Right cardiac atrium (tissue), 5 donors: Measurements from ENCODE around the gene IFNK. TPM values are rescaled to one million over a fixed set of nuclear protein-coding genes. Genes with fewer than 3 reads are reported as not detected.

ENCODE experiments used
- ATAC-seq, 2 donors: fragments of 200-7000 bp; cut with Tn5 transposase; one replicate each; pipeline versions ENCODE4 v1.8.0 to v1.9.1; 2020; ENCODE audit warnings: moderate library complexity in 2 of 2, mild to moderate bottlenecking in 1 of 2
- DNase-seq, 3 donors: peaks; one replicate each; pipeline ENCODE4 v3.0.0-alpha.2; 2020
- H3K27ac ChIP-seq: one replicate; pipeline ENCODE4 v1.5.1; 2013; ENCODE audit warnings: mild to moderate bottlenecking, low read length, control low read depth, moderate library complexity
- H3K27me3 ChIP-seq: one replicate; pipeline ENCODE4 v1.6.1; 2013; ENCODE audit not compliant: control insufficient read depth, insufficient read depth
- H3K4me1 ChIP-seq: one replicate; pipeline ENCODE4 v1.6.1; 2013; ENCODE audit warnings: low read length; ENCODE audit not compliant: control insufficient read depth, insufficient read depth
- H3K4me3 ChIP-seq: one replicate; pipeline ENCODE4 v1.5.1; 2013; ENCODE audit warnings: low read length, control low read depth
- H3K9me3 ChIP-seq: one replicate; pipeline ENCODE4 v1.6.1; 2013; ENCODE audit warnings: low read length; ENCODE audit not compliant: control insufficient read depth
- WGBS: extraction: QIAGEN DNeasy Blood & Tissue Kit; methylation state at CpG from one replicate; pipeline ENCODE4 v1.1.7; 2013; 5-methylcytosine and 5-hydroxymethylcytosine counted together
- intact Hi-C, 4 donors: fragments of 100-400 bp; cut with DNase I; formaldehyde crosslinking; loops; one replicate each; pipeline versions ENCODE4 v1.11.0 to v1.14.0; 2022 to 2023
- polyA plus RNA-seq: library from polyadenylated mRNA; stranded (reverse); fragments of 200-250 nt; gene quantifications from one replicate; pipeline ENCODE4 v1.2.3, GENCODE V29; 2013
- total RNA-seq, 4 donors: library from RNA; stranded (reverse); fragmentation: NEBNext Ultra II Directional; extraction: Animal tissue kit (Norgen Biotek cat#: 25700); gene quantifications; one replicate each; pipeline ENCODE4 v1.2.1, GENCODE V29; 2021
- donor health status: healthy with polysubstance abuse.
- donor health status: DM: no; HTN: yes; CAD: no.
- donor health status: DM: no; HTN: no; CAD: no.
- donor health status: DM: no; HTN: yes; CAD: no; lungs with severe emphysema.
- donor health status: DM: yes; HTN: yes; CAD: no.

The IFNK gene
- total and polyA plus RNA-seq, 5 donors, result not detected

DNA sequence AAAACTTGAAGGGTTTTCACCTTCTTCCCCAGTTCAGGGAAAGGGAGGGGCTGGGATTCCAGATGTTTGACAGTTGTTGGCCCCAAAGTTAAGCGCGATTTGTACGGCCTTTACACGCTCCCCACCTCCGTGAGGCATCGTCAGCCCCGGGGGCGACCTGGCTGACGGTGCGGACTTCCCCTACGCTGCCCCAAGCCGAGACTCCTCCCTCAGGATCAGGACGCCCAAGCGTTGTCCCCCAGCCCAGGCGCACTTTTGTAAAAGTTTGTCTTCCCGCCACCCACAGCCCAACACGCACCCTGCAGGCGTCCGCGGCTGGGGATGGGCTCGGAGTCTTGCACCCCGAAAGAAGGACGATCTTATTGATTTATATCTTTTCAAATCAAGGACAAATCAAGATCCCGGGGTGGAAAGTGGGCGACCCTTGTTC lies 4.8 kb downstream of the IFNK start:
- peak; percentile 72 to 77 for ATAC-seq
- peak overlapping the region; percentile 71 for H3K4me3 ChIP-seq
- H3K27ac ChIP-seq, result no peak overlapping the region
- under 1% methylated on average over 25 of the region's 25 CpGs for WGBS
- H3K9me3 ChIP-seq, result no peaks in the 10 kb centered on the region
- intact Hi-C loops, result loop anchor here in 3 of 4 donors (5.0 to 10.0 kb wide), 2 partner anchors 194 to 197 kb away; no protein-coding TSS in a partner anchor
- no peaks in the 10 kb centered on the region for H3K27me3 ChIP-seq
- DNase-seq, result peak; percentile 41 to 77 (median 75)
- peaks cover 2% of the 10 kb centered on the region for H3K4me1 ChIP-seq

DNA sequence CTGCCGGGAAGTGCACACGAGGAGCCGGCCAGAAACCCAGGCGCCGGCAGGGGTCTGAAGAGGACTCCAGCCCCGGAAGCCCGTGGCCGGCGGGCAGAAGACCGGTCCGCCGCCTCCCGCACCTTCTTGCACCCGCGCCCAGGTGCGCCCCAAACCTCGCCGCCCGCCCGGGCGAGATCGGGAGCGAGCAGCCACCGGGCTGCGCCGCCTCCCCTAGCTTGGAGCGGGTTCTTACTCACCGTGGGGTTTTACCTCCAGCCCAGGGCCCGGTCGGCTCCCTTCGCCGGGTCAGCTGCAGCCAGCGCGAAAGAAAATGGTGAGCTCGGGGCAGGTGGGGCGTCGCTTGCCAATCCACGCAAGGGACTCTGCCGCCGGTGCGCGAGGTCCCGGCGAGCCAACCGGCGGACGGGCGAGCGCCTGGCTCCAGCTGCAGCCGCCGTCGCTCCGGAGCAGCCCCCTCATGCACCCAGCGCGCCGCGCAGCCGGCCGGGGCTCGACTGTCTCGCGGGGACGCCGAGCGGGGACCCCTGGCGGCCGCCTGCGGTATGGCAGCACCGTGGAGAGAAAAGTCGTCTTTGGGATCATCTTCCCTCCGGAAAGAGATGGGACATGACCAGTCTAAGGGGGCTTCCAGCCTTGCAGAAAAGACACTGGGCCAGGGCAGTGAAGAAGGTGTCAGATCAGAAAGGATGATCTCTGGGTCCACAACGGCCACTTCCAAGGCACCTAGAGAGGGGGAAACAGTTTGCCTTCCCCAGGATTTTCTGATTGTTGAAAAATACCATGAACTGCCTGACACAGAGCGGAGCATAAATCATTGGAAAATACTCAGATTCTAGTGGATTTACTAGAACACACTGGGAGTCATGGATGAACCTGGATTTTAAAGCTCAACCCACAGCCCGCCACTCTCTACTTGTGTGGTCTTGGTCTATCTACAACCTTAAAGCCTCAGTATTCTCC lies 5.5 kb downstream of the IFNK start, which contains the start of gene MOB3B:
Gene MOB3B (minus strand): TSS at position 499 of the 963 bp plus-strand sequence. CDS start 74,264 bp downstream, outside the sequence.
- ATAC-seq (peak; percentile 90 to 91), DNase-seq (peak; percentile 84 to 95 (median 94))
- Histone ChIP-seq H3K9me3 (no peaks in the 10 kb centered on the region), H3K27me3 (no peaks in the 10 kb centered on the region), H3K4me1 (peaks cover 2% of the 10 kb centered on the region), H3K4me3 (peak within 1 kb of the TSS; percentile 71), H3K27ac (no peak within 1 kb of the TSS)
- intact Hi-C loops, result loop anchor here (5.0 to 10.0 kb wide), 2 partner anchors 195 to 197 kb away; no protein-coding TSS in a partner anchor
- 3% methylated on average over 74 of the region's 74 CpGs for WGBS

DNA sequence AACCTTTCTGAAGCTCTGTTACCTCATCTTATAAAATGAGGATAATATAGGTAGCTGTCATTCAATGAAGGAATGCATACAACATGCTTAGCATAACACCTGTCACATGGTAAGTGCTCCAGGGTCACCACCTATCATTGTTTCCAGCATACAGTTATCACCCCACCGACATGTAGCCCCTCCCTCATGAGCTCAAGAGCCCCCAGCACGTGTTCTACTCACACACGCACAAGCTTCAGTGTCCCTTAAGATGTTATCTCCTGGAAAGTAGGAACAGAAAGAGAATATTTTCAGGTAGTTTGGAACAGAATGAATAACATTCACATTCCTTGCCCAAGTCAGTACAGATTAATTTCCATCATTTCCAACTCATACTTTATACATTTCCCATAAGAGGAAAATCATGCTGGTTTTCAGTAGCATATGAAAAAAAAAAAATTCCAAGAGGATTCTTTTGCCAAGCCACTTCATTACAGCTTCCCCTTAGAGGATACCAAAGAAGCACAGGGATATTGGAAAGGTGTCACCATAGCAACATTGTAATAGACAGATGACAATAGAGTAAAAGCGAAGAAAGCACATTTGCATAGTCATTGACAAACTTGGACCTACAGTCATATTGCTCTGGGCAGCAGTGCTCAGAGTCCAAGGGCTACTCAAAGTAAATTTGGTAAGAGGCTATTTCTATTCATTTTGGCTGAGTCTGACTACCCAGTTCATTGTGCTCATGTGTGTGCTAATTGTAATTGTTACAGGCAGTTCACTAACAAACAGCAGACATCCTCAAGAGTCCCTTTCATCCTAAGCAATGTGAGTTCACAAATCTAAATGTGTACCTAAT lies 7.0 kb downstream of the IFNK start:
- intact Hi-C loops, result loop anchor here in 1 of 4 donors (5.0 kb wide), 1 partner anchor 199 kb away; no protein-coding TSS in a partner anchor
- H3K9me3 ChIP-seq, result no peaks in the 10 kb centered on the region
- H3K27ac ChIP-seq, result no peak overlapping the region
- WGBS, result 72% methylated on average over 4 of the region's 4 CpGs
- ATAC-seq, result no peak
- H3K4me3 ChIP-seq, result no peak overlapping the region
- DNase-seq, result no peak
- H3K4me1 ChIP-seq, result peaks cover 2% of the 10 kb centered on the region
- no peaks in the 10 kb centered on the region for H3K27me3 ChIP-seq

DNA sequence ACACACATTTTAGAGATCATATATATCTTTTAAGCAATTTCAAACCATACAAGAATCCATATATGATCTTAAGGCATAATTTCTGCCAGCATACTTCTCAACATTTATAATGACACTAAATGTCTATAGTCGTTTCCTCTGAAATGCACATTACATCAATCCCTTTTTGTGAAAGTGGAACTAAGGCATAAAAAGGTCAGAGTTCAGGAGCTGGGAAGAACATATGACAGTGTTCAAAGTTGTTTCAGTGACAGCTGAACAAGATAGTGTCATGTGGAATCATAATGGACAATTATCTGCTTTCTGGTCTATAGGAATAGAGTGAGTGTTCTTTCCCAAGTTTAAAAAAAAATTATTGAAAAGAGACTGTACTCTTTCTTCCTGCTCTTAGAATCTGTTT lies 8.0 kb downstream of the IFNK start:
- intact Hi-C loops, result loop anchor here in 1 of 4 donors (5.0 kb wide), 1 partner anchor 200 kb away; no protein-coding TSS in a partner anchor
- Histone ChIP-seq H3K4me3 (no peak overlapping the region), H3K4me1 (peaks cover 2% of the 10 kb centered on the region), H3K27ac (no peak overlapping the region), H3K27me3 (no peaks in the 10 kb centered on the region), H3K9me3 (no peaks in the 10 kb centered on the region)
- ATAC-seq (no peak), DNase-seq (no peak)
- WGBS, result 68% methylated on average over 1 of the region's 1 CpG

DNA sequence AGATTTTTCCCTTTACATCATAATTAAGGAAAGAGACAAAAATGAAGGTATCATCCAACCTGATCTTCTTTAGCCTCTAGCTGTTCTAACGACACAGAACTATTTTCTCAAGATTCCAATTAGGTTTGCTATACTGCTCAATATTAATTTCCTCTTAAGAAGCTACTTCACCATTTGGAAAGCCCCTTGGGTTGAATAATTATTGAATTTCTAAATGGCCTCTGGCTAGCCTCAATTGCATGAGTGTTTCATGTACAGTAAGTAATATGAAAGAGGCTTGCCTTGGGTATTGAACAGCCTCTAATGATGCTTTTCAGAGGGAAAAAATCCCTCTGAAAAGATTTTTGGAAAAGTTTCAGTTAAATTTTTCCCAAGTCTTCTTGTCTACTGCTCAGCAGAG lies 9.2 kb downstream of the IFNK start:
- Histone ChIP-seq H3K27me3 (no peaks in the 10 kb centered on the region), H3K4me3 (no peak overlapping the region), H3K9me3 (no peaks in the 10 kb centered on the region), H3K4me1 (no peaks in the 10 kb centered on the region), H3K27ac (no peak overlapping the region)
- WGBS, result 90% methylated on average over 1 of the region's 1 CpG
- DNase-seq (no peak), ATAC-seq (no peak)
- intact Hi-C loops, result loop anchor here in 1 of 4 donors (5.0 kb wide), 1 partner anchor 201 kb away; no protein-coding TSS in a partner anchor

DNA sequence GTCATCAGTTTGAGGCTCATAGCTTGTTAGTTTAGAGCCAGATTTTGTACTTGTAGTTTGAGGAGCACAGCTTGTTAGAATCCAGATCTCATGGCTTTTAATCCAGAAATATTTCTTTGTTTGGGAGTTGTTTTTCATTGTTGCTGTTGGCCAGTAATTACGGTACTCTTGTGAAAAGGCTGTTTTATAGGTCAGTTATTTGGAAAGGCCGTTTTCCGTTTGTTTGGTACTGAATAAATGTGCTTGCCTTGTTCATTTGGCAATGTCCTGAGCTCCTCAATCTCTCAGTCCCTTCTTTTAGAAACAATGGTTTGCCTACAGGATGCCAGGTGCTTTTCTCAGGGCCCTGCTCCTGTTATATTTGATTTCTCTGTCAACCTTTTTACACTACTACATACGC lies 10.0 kb downstream of the IFNK start:
- no peaks in the 10 kb centered on the region for H3K27me3 ChIP-seq
- H3K9me3 ChIP-seq, result no peaks in the 10 kb centered on the region
- H3K4me1 ChIP-seq, result no peaks in the 10 kb centered on the region
- 36% methylated on average over 4 of the region's 4 CpGs for WGBS
- intact Hi-C loops, result loop anchor here in 1 of 4 donors (5.0 kb wide), 1 partner anchor 202 kb away; no protein-coding TSS in a partner anchor
- DNase-seq (no peak), ATAC-seq (peak; percentile 30 to 47)
- H3K27ac ChIP-seq, result peak overlapping the region; percentile 30
- no peak overlapping the region for H3K4me3 ChIP-seq

DNA sequence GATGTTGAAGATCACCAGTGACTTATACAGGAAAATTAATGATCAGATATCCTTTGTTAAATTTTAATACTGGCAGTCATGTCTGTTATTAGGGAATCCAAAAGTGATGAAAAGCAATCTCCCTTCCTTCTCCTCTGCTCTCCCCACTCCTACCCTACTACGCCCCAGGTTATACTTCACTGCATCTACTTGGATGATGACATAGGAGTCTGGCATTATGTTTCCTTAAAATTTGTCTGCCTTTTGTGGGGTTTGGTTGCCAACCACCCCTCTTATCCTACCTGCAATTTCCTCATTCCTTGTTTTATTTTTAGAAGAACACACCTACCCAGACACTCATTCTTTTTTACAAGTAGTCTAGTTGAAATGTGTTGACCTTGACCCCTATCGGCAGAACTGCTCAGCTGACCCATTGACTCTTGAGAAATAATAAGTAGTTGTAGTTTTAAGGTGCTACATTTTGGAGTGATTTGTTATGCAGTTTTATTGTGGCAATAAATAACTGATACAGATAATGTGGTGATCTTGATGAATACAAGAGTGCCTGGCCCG lies 10.6 kb downstream of the IFNK start:
- Histone ChIP-seq H3K27me3 (no peaks in the 10 kb centered on the region), H3K27ac (no peak overlapping the region), H3K9me3 (no peaks in the 10 kb centered on the region), H3K4me3 (no peak overlapping the region), H3K4me1 (peaks cover 2% of the 10 kb centered on the region)
- 84% methylated on average over 3 of the region's 3 CpGs for WGBS
- DNase-seq (no peak), ATAC-seq (no peak)
- intact Hi-C loops, result loop anchor here in 1 of 4 donors (5.0 kb wide), 1 partner anchor 202 kb away; no protein-coding TSS in a partner anchor

DNA sequence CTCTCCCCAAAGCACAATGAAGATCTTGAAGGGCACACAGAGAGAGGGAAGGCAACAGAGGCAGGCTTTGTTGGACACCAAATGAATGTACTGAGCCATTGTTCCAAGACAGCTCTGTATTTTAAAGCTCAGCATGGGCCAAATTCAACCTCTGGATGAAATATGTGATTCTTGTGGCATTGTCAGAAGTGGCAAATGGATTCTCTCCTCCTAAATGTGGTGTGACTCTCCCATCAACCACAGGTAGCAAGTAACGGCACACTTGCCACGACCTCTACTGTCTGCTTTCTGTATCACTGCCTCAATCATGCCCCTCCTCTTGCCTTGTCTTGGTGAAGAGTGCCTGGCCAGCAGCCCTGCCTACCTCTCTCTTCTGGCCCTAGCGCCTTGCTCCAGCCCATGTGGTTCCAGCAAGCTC lies 11.6 kb downstream of the IFNK start:
- ATAC-seq (no peak), DNase-seq (no peak)
- 76% methylated on average over 3 of the region's 3 CpGs for WGBS
- Histone ChIP-seq H3K27ac (no peak overlapping the region), H3K4me1 (peaks cover 2% of the 10 kb centered on the region), H3K9me3 (no peaks in the 10 kb centered on the region), H3K27me3 (no peaks in the 10 kb centered on the region), H3K4me3 (no peak overlapping the region)
- intact Hi-C loops, result no loop called here

DNA sequence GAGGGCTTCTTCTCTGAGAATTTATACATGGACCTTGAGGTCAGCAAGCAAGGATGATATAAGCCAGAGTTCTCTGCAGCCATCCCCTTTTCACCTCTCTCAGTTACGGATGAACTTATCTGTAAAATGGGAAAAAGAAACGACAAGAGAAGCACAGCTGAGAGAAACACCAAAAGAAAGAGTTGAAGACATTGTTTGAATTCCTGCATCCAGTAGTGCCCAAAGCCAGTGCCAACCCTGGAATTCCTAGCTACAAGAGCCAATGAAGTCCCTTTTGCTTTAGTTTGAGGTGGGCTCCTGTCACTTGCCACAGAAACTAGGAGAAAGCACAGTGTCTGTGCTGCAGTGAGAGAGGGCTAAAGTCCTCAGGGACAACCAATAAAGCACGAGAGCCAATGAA lies 12.1 kb downstream of the IFNK start:
- Histone ChIP-seq H3K27ac (no peak overlapping the region), H3K9me3 (no peaks in the 10 kb centered on the region), H3K27me3 (no peaks in the 10 kb centered on the region), H3K4me3 (no peak overlapping the region), H3K4me1 (peaks cover 5% of the 10 kb centered on the region)
- intact Hi-C loops, result no loop called here
- WGBS, result 91% methylated on average over 3 of the region's 3 CpGs
- DNase-seq, result no peak
- ATAC-seq, result no peak

DNA sequence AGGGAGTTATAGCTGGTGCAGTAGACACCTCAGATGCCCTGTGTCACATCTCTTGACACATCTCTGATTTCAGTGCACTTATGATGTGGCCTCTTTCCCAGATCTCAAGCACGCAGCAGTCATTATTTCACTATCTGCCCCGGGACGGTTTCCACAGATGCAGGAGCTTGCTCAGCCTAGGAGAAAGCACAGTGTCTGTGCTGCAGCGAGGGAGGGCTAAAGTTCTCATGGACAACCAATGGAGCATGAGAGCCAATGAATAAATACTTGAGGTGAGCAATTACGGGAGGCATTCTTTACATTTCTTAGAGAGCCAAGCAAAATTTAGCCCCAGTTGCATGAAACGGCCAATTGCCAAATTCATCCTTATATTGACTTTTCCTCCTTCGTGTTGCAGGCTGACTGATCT lies 12.9 kb downstream of the IFNK start:
- Histone ChIP-seq H3K9me3 (no peaks in the 10 kb centered on the region), H3K4me3 (no peak overlapping the region), H3K4me1 (peaks cover 5% of the 10 kb centered on the region), H3K27ac (no peak overlapping the region), H3K27me3 (no peaks in the 10 kb centered on the region)
- DNase-seq (no peak), ATAC-seq (peak in 1 of 2 donors; percentile 8)
- 64% methylated on average over 7 of the region's 7 CpGs for WGBS
- intact Hi-C loops, result no loop called here
